GM18867 (cell line): ENCODE measurements around the gene FGF3.

ENCODE experiments used
- ATAC-seq: cut with Tn5 transposase; IDR thresholded peaks from one replicate; pipeline ENCODE4 v1.9.1; 2021; ENCODE audit warnings: mild to moderate bottlenecking, moderate library complexity; ENCODE audit not compliant: unreplicated experiment

Gene FGF3

DNA sequence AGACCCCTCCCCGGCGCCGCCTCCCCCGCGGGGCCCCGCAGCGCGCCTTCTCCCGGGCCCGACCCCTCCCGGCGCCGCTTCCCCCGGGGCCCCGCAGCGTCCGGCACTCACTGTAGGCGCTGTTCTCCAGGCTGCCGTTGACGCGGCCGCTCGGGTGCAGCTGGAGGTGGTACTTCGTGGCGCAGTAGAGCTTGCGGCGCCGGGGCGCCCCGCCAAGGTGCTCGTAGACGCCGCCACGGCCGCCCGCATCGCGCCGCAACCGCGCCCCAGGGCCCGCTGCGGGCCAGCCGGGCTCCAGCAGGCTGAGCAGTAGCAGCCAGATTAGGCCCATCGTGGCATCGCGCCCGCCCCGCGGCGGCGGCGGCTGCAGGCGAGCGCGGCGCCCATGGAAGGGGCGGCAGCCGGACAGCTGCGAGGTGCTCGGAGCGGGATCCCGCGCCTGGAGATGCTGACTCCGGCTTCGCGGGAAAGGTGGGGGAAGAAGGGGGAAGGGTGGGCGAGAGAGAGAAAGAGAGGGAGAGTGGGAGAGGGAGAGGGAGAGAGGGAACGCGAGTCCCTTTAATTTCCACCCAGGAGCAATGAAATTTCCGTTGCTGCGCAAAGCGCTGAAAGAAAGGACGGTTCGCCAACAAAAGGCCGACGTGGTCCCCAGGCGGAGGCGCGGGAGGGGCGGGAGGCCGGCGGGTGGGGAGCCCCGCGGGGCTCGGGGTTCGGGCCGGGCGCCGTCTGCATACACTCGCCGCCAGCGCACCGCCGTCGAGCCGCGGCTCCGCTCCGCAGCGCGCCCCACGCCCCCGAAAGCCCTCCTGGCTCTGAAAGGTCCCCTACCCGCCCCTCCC is at the start of gene FGF3:
TSS of gene FGF3 (minus strand) at position 814 of the 839 bp plus-strand sequence. CDS start at position 331, 483 bp downstream.
- ATAC-seq, result no peak

GRCh38 chr11:69868871-69869270 is 49.7 kb upstream of the FGF3 start:
- ATAC-seq, result no peak

GRCh38 chr11:69868006-69868810 is 49.0 kb upstream of the FGF3 start:
- no peak for ATAC-seq

DNA sequence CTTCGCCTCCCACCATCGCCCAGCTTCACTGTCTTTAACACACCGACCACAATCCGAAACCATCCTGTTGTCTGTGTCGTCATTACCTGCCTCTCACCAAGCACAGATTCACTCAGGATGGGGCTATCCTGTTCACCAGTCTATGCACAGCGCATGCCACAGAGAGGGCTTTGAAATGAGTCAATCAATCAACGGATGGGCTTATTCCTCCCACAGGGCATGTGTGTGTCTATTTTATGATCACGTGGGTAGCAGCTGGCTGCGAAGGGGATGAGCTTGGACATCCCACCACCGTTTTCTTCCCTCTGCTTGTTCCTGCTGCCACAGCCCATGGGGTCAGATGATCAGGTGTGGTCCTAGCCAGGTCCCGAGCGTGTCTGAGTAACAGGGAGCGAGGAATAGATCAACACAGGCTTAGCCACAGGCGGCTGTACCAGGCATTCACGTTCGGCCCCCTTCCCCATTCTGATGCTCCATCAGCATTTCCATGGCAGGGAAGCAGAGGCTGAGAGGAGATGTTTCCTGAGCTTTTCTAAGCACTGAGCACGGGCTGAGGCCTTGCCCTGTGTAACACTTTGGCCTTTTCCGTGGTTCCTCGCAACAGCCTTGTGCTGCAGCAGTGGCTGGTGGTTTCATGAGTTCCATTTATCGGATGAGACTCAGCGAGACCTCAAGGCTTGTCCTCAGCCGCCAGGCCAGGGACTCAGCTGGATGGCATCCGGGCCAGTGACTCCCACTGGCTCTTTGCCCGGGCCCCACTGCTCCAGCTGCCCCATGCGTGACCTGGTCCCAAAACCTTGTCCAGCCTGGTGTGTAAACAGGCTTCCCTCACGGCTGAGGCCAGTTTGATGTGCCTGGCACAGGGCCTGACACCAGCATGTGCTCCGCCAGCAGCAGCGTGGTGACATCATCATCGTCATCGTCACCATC is 48.1 kb upstream of the FGF3 start:
- ATAC-seq, result no peak

DNA sequence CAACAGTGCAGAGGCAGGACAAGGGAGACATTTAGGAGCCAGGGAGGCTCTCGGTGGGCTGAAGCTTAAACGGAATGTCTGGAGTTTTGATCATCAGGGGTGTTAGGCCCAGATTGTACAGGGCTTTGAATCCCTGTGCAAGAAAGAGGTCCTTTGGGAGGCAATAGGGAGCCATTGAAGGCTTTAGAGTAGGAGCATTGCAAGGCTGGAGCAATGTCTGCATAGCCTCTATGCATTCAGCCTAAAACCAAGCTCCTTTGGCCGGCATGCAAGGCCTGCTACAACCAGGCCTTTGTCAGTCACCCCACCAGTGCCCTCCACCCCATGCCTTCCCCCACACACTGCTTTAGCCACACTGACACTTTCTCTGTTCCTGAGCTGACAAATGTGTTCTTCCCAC is 47.4 kb upstream of the FGF3 start:
- no peak for ATAC-seq

DNA sequence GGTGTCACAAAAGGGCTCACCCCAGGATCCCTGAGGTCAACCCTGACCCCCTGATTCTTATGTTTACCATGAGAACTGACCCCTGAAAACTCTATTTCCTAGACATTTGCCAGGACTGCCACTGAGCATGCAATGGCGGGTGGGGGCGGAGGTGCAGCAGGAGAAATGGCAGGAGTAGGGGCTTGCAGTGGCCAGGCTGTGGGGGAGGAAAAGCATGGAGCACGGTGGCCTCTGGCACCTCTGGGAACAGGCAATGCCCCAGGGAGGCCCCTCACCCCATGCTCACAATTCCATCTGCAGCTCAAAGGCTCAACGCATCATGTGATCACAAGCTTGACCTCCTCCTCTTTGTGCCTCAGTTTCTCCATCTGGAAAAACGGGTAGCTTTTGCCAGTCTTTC is 46.5 kb upstream of the FGF3 start:
- no peak for ATAC-seq

GRCh38 chr11:69864686-69865661 is 45.8 kb upstream of the FGF3 start:
- ATAC-seq, result no peak

DNA sequence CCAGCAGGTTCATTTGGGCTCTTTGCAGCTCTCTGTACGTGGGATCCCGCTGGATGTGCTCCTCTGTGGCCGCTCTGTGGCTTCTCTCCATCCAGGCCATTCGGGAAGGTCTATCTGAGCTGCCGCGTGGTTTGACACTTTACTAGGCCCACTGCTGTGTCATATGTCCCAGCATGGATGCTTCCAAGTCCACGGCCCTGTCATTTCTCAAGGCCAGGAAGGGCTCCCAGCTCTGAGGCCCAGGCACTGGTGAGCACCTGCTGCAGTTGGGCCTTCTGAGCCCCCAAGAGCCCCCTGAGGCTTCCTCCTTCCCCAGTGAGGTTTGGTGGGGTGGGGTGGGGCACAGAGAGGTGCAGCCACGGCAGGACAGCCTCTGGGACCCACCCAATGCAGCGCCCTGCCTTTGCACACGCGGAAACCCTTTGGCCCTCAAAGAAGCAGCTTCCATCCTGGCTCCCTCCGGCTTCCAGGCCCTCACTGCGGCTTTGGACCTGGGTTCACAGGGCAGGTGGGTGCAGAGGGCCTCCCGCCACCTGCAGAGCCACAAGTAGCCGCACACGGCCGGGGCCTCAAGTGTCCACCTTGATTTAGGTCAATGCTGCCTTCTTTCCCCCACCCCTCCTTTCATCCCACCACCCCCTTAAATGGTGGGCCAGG is 44.5 kb upstream of the FGF3 start:
- ATAC-seq, result no peak

DNA sequence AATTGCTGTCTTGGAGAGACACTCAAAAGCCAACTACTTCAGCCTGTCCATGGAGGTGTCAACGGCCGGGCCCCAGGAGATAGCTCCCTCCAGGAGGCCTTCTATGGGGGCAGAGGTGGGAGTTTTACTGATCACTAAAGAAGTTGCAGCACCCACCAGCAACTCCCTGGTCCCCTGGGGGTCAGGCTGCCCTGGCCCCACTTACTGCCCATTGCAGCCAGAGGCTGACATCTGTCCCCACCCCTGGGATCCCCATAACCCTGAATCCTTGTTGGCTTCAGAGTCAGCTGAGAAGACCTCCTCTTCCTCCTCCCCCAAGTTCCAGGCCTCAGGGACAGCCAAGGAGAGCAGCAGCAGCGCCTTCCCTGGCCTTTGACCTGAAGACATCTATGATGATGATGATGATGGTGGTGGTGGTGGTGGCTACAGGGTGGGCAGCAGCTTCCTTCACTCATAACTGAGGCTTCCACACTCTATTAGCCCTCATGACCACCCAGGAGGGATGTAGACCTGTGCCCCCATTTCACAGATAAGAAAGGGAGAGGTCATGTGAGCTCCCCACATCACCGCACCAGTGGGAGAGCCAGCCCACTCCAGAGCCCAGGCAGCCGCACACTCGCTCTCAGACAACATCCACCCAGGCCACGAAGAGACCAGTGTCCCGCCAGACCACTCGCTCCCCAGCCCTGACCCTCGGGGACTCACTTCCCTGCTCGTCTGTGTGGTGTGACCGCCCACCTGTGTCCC is 43.8 kb upstream of the FGF3 start:
- no peak for ATAC-seq

DNA sequence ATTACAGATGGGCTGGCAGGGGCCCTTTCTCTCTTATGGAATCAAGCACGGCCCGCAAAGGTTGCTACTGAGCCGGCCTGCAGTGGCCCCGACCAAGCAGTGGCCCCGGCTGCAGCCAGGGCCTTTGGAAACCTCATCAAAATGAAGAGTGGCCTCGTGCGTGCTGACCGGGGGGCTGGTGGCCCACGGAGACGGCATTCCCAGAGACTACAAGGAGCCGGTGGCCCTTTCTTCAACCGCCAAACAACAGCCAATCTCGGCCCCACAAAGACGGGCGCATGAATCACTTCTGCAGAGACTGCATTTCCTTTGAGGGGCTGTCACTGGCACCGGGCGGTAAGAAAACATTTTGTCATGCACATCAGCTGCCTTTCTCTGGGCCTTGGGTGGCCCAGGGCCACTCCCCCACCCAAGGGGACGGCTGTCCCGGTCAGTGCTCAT is 43.1 kb upstream of the FGF3 start:
- no peak for ATAC-seq

- no peak for ATAC-seq
Measured at GRCh38 chr11:69861901-69862300, 42.7 kb upstream of the FGF3 start.

GRCh38 chr11:69860796-69861445 is 41.7 kb upstream of the FGF3 start:
- no peak for ATAC-seq

DNA sequence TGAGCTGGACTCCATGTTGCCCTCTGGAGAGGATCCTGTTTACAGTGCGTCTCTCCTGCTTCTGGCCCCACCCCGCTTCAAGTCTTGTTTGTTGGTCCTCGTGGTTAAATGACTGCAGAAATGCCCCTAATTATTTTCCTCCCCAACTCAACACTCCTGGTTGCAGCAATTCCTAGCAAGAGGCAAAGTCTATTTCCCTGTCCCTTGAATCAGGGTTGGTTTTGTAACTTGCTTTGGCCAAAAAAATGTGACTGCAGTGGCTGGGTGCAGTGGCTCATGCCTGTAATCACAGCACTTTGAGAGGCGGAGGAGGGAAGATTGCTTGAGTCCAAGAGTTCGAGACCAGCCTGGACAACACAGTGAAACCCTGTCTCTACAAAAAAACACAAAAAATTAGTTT is 41.0 kb upstream of the FGF3 start:
- no peak for ATAC-seq

DNA sequence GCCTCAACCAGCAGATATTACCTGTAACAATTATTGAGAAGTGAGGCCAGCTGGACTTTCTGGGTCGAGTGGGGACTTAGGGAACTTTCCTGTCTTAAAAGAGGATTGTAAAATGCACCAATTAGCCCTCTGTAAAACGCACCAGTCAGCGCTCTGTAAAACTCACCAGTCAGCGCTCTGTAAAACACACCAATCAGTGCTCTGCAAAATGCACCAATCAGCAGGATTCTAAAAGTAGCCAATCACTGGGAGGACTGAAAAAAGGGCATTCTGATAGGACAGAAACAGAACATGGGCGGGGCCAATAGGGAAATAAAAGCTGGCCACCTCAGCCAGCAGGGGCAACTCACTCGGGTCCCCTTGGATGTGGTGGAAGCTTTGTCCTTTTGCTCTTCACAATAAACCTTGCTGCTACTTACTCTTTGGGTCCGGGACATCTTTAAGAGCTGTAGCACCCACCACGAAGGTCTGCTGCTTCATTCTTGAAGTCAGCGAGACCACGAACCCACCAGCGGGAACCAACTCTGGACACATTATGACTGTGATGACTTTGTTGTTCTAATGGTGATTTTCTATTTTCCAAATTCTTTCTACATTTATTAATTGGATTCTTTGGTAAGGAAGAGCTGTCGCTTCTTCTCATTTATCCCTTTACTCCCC is 40.2 kb upstream of the FGF3 start:
- ATAC-seq, result no peak

DNA sequence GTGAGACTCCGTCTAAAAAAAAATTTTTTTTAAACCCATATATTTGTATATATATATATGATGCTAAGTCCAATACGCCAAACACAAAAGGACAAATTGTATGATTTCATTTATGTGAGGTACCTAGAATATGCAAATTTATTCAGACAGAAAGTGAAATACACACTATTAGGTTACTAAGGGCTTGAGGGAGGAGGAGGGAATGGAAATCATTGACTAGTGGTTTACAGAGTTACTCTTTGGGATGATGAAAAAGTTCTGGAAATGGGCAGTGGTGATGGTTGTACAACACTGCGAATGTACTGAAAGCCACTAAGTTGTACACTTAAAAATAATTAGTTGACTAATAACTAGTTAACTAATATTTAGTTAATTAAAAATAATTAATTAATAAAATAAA is 36.2 kb upstream of the FGF3 start:
- no peak for ATAC-seq

- no peak for ATAC-seq
Measured at GRCh38 chr11:69854713-69855112, 35.5 kb upstream of the FGF3 start.

GRCh38 chr11:69852056-69852455 is 32.8 kb upstream of the FGF3 start:
- no peak for ATAC-seq

- no peak for ATAC-seq
Measured at GRCh38 chr11:69848201-69848600, 29.0 kb upstream of the FGF3 start.
